Measurements from ENCODE around the gene PLXNA3. TPM values are rescaled to one million over a fixed set of nuclear protein-coding genes. Genes with fewer than 3 reads are reported as not detected.

The PLXNA3 gene
- total RNA-seq, 3 donors from 2014 or later (not counting 1 experiment from before 2014, with no cell fraction given): 20.8 to 34.3 (median 32.2) TPM

GRCh38 chrX:154476821-154477220 is 18.7 kb downstream of the PLXNA3 start:
- Mint-ChIP-seq H3K27ac (no peak overlapping the region), H3K9me3 (no peaks in the 10 kb centered on the region), H3K36me3 (no peaks in the 10 kb centered on the region), H3K4me1 (peaks cover 0 to 8% of the 10 kb centered on the region in 2 donors), H3K27me3 (ENCODE audit: low read depth in 2 of 2) (no peaks in the 10 kb centered on the region), H3K4me3 (no peak overlapping the region)
- 94% methylated on average over 8 of the region's 8 CpGs for WGBS (ENCODE audit: insufficient coverage)
- Histone ChIP-seq H3K27ac (ENCODE audit: low read length) (no peak overlapping the region), H3K36me3 (ENCODE audit: control insufficient read depth, insufficient read depth, low read length) (no peaks in the 10 kb centered on the region), H3K27me3 (ENCODE audit: control insufficient read depth, insufficient read depth, low read length) (no peaks in the 10 kb centered on the region), H3K4me1 (ENCODE audit: control insufficient read depth, insufficient read depth, low read length) (peaks cover 19% of the 10 kb centered on the region), H3K4me3 (ENCODE audit: low read length) (no peak overlapping the region), H3K9me3 (ENCODE audit: control insufficient read depth, insufficient read depth, low read length) (no peaks in the 10 kb centered on the region)
- TF ChIP-seq, protein P1, sequence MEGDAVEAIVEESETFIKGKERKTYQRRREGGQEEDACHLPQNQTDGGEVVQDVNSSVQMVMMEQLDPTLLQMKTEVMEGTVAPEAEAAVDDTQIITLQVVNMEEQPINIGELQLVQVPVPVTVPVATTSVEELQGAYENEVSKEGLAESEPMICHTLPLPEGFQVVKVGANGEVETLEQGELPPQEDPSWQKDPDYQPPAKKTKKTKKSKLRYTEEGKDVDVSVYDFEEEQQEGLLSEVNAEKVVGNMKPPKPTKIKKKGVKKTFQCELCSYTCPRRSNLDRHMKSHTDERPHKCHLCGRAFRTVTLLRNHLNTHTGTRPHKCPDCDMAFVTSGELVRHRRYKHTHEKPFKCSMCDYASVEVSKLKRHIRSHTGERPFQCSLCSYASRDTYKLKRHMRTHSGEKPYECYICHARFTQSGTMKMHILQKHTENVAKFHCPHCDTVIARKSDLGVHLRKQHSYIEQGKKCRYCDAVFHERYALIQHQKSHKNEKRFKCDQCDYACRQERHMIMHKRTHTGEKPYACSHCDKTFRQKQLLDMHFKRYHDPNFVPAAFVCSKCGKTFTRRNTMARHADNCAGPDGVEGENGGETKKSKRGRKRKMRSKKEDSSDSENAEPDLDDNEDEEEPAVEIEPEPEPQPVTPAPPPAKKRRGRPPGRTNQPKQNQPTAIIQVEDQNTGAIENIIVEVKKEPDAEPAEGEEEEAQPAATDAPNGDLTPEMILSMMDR (IDR thresholded peaks at IDR 0.05): no peak
- DNase-seq (no peak), ATAC-seq (no peak)
- intact Hi-C loops (cut with micrococcal nuclease): loop anchor here (5.0 kb wide), 1 partner anchor 50 kb away; the partner anchor contains the start of gene ATP6AP1

DNA sequence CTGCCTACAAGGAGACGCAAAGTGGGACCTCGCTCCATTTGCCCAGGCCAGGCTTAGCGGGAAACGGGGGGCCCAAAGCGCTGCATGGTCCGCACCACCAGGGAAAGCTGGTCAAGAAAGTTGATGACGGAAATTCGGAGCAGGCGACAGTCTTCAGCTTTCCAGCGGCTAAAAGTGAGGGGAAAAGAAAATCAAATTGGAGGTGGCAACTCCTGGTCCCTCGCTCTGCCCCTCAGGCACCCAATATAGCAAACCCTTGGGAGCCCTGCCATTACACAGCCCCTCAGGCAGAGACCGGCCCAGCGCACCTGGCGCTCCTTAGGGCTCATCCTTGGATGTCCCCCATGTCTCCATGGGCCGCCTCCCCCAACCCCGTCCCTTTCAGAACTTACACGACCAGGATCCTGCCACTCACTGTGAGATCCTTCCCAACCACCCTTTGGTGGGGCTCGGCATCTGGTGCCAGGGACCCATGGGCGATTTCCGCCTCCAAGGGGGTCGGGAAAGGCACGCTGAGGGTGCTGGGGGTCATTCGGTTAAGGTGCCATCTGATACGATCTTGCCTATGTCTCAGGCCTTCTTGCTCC is 19.9 kb downstream of the PLXNA3 start:
- ATAC-seq (no peak), DNase-seq (no peak)
- H3K27ac ChIP-seq (ENCODE audit: low read length): peak overlapping the region; percentile 67
- no peaks in the 10 kb centered on the region for H3K27me3 ChIP-seq (ENCODE audit: control insufficient read depth, insufficient read depth, low read length)
- H3K4me1 ChIP-seq (ENCODE audit: control insufficient read depth, insufficient read depth, low read length): peaks cover 19% of the 10 kb centered on the region
- Mint-ChIP-seq H3K27ac (peak overlapping the region; percentile 90 to 92), H3K36me3 (no peaks in the 10 kb centered on the region), H3K4me3 (peak overlapping the region; percentile 81), H3K9me3 (no peaks in the 10 kb centered on the region), H3K4me1 (peaks cover 0 to 8% of the 10 kb centered on the region in 2 donors), H3K27me3 (ENCODE audit: low read depth in 2 of 2) (no peaks in the 10 kb centered on the region)
- 66% methylated on average over 20 of the region's 24 CpGs for WGBS (ENCODE audit: insufficient coverage)
- no peaks in the 10 kb centered on the region for H3K36me3 ChIP-seq (ENCODE audit: control insufficient read depth, insufficient read depth, low read length)
- intact Hi-C loops (cut with micrococcal nuclease): loop anchor here (5.0 kb wide), 1 partner anchor 51 kb away; the partner anchor contains the start of gene ATP6AP1
- no peaks in the 10 kb centered on the region for H3K9me3 ChIP-seq (ENCODE audit: control insufficient read depth, insufficient read depth, low read length)
- peak overlapping the region; percentile 46 for H3K4me3 ChIP-seq (ENCODE audit: low read length)
- TF ChIP-seq, protein P1 (IDR thresholded peaks at IDR 0.05): no peak

GRCh38 chrX:154478728-154479622 is 20.9 kb downstream of the PLXNA3 start, which contains the start of gene LAGE3:
TSS of gene LAGE3 (minus strand) at chrX:154479281. CDS start at chrX:154478915, 366 bp downstream.
- WGBS (ENCODE audit: insufficient coverage): 0% methylated on average over 82 of the region's 85 CpGs
- Mint-ChIP-seq H3K4me1 (peaks cover 0 to 12% of the 10 kb centered on the region in 2 donors), H3K27me3 (ENCODE audit: low read depth in 2 of 2) (no peaks in the 10 kb centered on the region)

More at GRCh38 chrX:154478728-154479622, 20.9 kb downstream of the PLXNA3 start, which contains the start of gene LAGE3:
- Histone ChIP-seq H3K36me3 (ENCODE audit: control insufficient read depth, insufficient read depth, low read length) (peaks cover under 1% of the 10 kb centered on the region), H3K4me3 (ENCODE audit: low read length) (peak within 1 kb of the TSS; percentile 48), H3K27ac (ENCODE audit: low read length) (peak within 1 kb of the TSS; percentile 75), H3K4me1 (ENCODE audit: control insufficient read depth, insufficient read depth, low read length) (peaks cover 19% of the 10 kb centered on the region), H3K27me3 (ENCODE audit: control insufficient read depth, insufficient read depth, low read length) (no peaks in the 10 kb centered on the region), H3K9me3 (ENCODE audit: control insufficient read depth, insufficient read depth, low read length) (no peaks in the 10 kb centered on the region)
- ATAC-seq (peak; percentile 86 to 97 (median 92)), DNase-seq (peak; percentile 94 to 97)
- no peaks in the 10 kb centered on the region for H3K36me3 Mint-ChIP-seq
- peak within 1 kb of the TSS; percentile 90 to 92 for H3K27ac Mint-ChIP-seq
- H3K4me3 Mint-ChIP-seq: peak within 1 kb of the TSS; percentile 81
- TF ChIP-seq, protein P1 (IDR thresholded peaks at IDR 0.05): no peak
- intact Hi-C loops (cut with micrococcal nuclease): loop anchor here (5.0 kb wide), 1 partner anchor 52 kb away; the partner anchor contains the start of gene ATP6AP1
- no peaks in the 10 kb centered on the region for H3K9me3 Mint-ChIP-seq
